Measurements from ENCODE around the gene CIB4.

CIB4 gene

GRCh38 chr2:26630669-26631360, 10.4 kb downstream of the CIB4 start:
- H3K4ac ChIP-seq (ENCODE audit: low read length): no peak overlapping the region
- peaks cover 0 to 18% (median 0%) of the 10 kb centered on the region in 3 experiments for H3K27me3 ChIP-seq (ENCODE audit: control insufficient read depth in 3 of 3, insufficient read depth in 3 of 3, low read depth in 1 of 3, low read length in 3 of 3)
- H3K14ac ChIP-seq (ENCODE audit: low read length): no peak overlapping the region
- H3K9me3 ChIP-seq (replicated peaks in 1 of 2; ENCODE audit: control insufficient read depth in 2 of 2, insufficient read depth in 1 of 2, low read depth in 1 of 2, low read length in 2 of 2): no peaks in the 10 kb centered on the region
- H3K18ac ChIP-seq (ENCODE audit: low read length): no peak overlapping the region
- H3K27ac ChIP-seq (replicated peaks; ENCODE audit: low read length): no peak overlapping the region
- no peak overlapping the region for H3K23ac ChIP-seq (ENCODE audit: low read depth, low read length, poor library complexity)
- H3K4me2 ChIP-seq (ENCODE audit: insufficient read depth, low read length, poor library complexity, severe bottlenecking): no peak overlapping the region
- H2AK5ac ChIP-seq (ENCODE audit: low read depth, low read length): no peak overlapping the region
- no peaks in the 10 kb centered on the region for H3K79me1 ChIP-seq (ENCODE audit: low read depth, low read length)
- H4K8ac ChIP-seq (ENCODE audit: low read depth, low read length): no peak overlapping the region
- no peak overlapping the region for H2BK120ac ChIP-seq (ENCODE audit: low read depth, low read length)
- H3K4me1 ChIP-seq (ENCODE audit: control insufficient read depth in 2 of 2, insufficient read depth in 1 of 2, low read depth in 1 of 2, low read length in 2 of 2): peaks cover 9 to 11% of the 10 kb centered on the region in 2 donors
- no peak overlapping the region for H2AFZ ChIP-seq (ENCODE audit: low read length)
- H3K9ac ChIP-seq (ENCODE audit: low read depth, low read length, poor library complexity): no peak overlapping the region
- H3K36me3 ChIP-seq (replicated peaks in 1 of 2; ENCODE audit: control insufficient read depth in 2 of 2, insufficient read depth in 2 of 2, low read length in 2 of 2): no peaks in the 10 kb centered on the region
- no peak overlapping the region for H3K4me3 ChIP-seq (ENCODE audit: low read length in 2 of 2)
- no peak for DNase-seq (ENCODE audit: low spot score)
- no peak overlapping the region for H2BK12ac ChIP-seq (ENCODE audit: low read length)
- H4K91ac ChIP-seq (ENCODE audit: low read depth, low read length, poor library complexity): no peak overlapping the region
- no peak overlapping the region for H2BK15ac ChIP-seq (ENCODE audit: low read length)
- no CpG with 5 or more reads among the region's 10 CpGs for WGBS, 2 donors (ENCODE audit: extremely low coverage in 2 of 2, insufficient read length in 2 of 2, insufficient replicate concordance in 1 of 2)
- H2BK5ac ChIP-seq (ENCODE audit: low read length): no peak overlapping the region

DNA sequence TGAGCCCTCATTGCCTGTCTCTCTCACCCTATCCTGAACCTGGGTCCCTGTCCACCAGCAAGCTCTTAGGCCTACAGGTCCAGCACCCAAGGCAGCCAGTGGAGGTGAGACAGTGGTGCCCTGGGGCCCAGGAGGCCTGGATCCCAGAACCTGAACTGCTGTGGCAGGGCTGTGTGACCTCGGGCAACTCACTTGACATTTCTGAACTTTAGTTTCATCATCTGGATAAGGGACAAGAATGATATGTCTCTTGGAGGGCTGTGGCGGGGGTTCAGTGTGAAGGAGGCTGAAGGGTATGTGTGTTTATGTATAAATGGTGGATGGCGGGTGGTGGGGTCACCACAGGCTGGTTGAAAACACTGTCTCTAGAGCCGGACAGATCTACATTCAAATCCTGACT, 10.9 kb downstream of the CIB4 start:
- Histone ChIP-seq H3K9me3 (replicated peaks in 1 of 2; ENCODE audit: control insufficient read depth in 2 of 2, insufficient read depth in 1 of 2, low read depth in 1 of 2, low read length in 2 of 2) (no peaks in the 10 kb centered on the region), H3K4ac (ENCODE audit: low read length) (no peak overlapping the region), H3K36me3 (replicated peaks in 1 of 2; ENCODE audit: control insufficient read depth in 2 of 2, insufficient read depth in 2 of 2, low read length in 2 of 2) (no peaks in the 10 kb centered on the region), H3K4me3 (ENCODE audit: low read length in 2 of 2) (no peak overlapping the region), H2BK5ac (ENCODE audit: low read length) (no peak overlapping the region), H3K9ac (ENCODE audit: low read depth, low read length, poor library complexity) (peak overlapping the region; percentile 34), H2AFZ (ENCODE audit: low read length) (no peak overlapping the region), H3K4me1 (ENCODE audit: control insufficient read depth in 2 of 2, insufficient read depth in 1 of 2, low read depth in 1 of 2, low read length in 2 of 2) (peaks cover 9 to 11% of the 10 kb centered on the region in 2 donors), H4K8ac (ENCODE audit: low read depth, low read length) (no peak overlapping the region), H2BK12ac (ENCODE audit: low read length) (no peak overlapping the region), H2AK5ac (ENCODE audit: low read depth, low read length) (peak overlapping the region; percentile 1), H3K18ac (ENCODE audit: low read length) (peak overlapping the region; percentile 2), H4K91ac (ENCODE audit: low read depth, low read length, poor library complexity) (no peak overlapping the region), H3K27ac (replicated peaks; ENCODE audit: low read length) (no peak overlapping the region), H2BK15ac (ENCODE audit: low read length) (no peak overlapping the region), H3K23ac (ENCODE audit: low read depth, low read length, poor library complexity) (no peak overlapping the region), H3K4me2 (ENCODE audit: insufficient read depth, low read length, poor library complexity, severe bottlenecking) (no peak overlapping the region), H3K14ac (ENCODE audit: low read length) (no peak overlapping the region), H2BK120ac (ENCODE audit: low read depth, low read length) (no peak overlapping the region), H3K79me1 (ENCODE audit: low read depth, low read length) (no peaks in the 10 kb centered on the region), H3K27me3 (ENCODE audit: control insufficient read depth in 3 of 3, insufficient read depth in 3 of 3, low read depth in 1 of 3, low read length in 3 of 3) (peaks cover 0 to 12% (median 0%) of the 10 kb centered on the region in 3 experiments)
- DNase-seq (ENCODE audit: low spot score): no peak
- WGBS, 2 donors (ENCODE audit: extremely low coverage in 2 of 2, insufficient read length in 2 of 2, insufficient replicate concordance in 1 of 2): no CpG with 5 or more reads among the region's 4 CpGs

- no peak overlapping the region for H3K9ac ChIP-seq (ENCODE audit: low read depth, low read length, poor library complexity)
- H3K4me1 ChIP-seq (ENCODE audit: control insufficient read depth in 2 of 2, insufficient read depth in 1 of 2, low read depth in 1 of 2, low read length in 2 of 2): peaks cover 9 to 11% of the 10 kb centered on the region in 2 donors
- H3K27me3 ChIP-seq (ENCODE audit: control insufficient read depth in 3 of 3, insufficient read depth in 3 of 3, low read depth in 1 of 3, low read length in 3 of 3): peaks cover 0 to 9% (median 0%) of the 10 kb centered on the region in 3 experiments
- H3K18ac ChIP-seq (ENCODE audit: low read length): peak overlapping the region; percentile 49
- DNase-seq (ENCODE audit: low spot score): no peak
- no peak overlapping the region for H2BK5ac ChIP-seq (ENCODE audit: low read length)
- WGBS, 2 donors (ENCODE audit: extremely low coverage in 2 of 2, insufficient read length in 2 of 2, insufficient replicate concordance in 1 of 2): no CpG with 5 or more reads among the region's 10 CpGs
- H3K4ac ChIP-seq (ENCODE audit: low read length): no peak overlapping the region
- no peaks in the 10 kb centered on the region for H3K79me1 ChIP-seq (ENCODE audit: low read depth, low read length)
- H3K4me3 ChIP-seq (ENCODE audit: low read length in 2 of 2): no peak overlapping the region
- H3K14ac ChIP-seq (ENCODE audit: low read length): no peak overlapping the region
- no peak overlapping the region for H3K4me2 ChIP-seq (ENCODE audit: insufficient read depth, low read length, poor library complexity, severe bottlenecking)
- H3K9me3 ChIP-seq (replicated peaks in 1 of 2; ENCODE audit: control insufficient read depth in 2 of 2, insufficient read depth in 1 of 2, low read depth in 1 of 2, low read length in 2 of 2): no peaks in the 10 kb centered on the region
- H2BK120ac ChIP-seq (ENCODE audit: low read depth, low read length): no peak overlapping the region
- H2AK5ac ChIP-seq (ENCODE audit: low read depth, low read length): peak overlapping the region; percentile 1
- H3K27ac ChIP-seq (replicated peaks; ENCODE audit: low read length): no peak overlapping the region
- no peak overlapping the region for H4K91ac ChIP-seq (ENCODE audit: low read depth, low read length, poor library complexity)
- no peaks in the 10 kb centered on the region for H3K36me3 ChIP-seq (replicated peaks in 1 of 2; ENCODE audit: control insufficient read depth in 2 of 2, insufficient read depth in 2 of 2, low read length in 2 of 2)
- no peak overlapping the region for H3K23ac ChIP-seq (ENCODE audit: low read depth, low read length, poor library complexity)
- no peak overlapping the region for H2AFZ ChIP-seq (ENCODE audit: low read length)
- H2BK12ac ChIP-seq (ENCODE audit: low read length): no peak overlapping the region
- H4K8ac ChIP-seq (ENCODE audit: low read depth, low read length): peak overlapping the region; percentile 83
- peak overlapping the region; percentile 32 for H2BK15ac ChIP-seq (ENCODE audit: low read length)
These were observed 11.4 kb downstream of the CIB4 start for GRCh38 chr2:26629751-26630150.

DNA sequence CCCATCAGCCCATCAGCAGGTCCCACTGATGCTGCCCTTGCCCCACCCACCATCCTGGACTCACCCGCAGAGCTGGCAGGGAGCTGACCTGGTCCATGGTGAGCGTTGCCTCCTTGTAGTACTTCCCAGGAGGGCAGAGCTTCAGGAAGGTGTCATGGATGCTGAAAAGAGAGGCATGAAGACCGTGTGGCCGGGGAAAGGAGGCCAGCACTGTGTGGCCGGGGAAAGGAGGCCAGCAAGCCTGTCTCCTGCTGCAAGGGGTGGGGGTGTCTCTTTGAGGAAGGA, 11.9 kb downstream of the CIB4 start:
- peaks cover 0 to 6% (median 0%) of the 10 kb centered on the region in 3 experiments for H3K27me3 ChIP-seq (ENCODE audit: control insufficient read depth in 3 of 3, insufficient read depth in 3 of 3, low read depth in 1 of 3, low read length in 3 of 3)
- H3K18ac ChIP-seq (ENCODE audit: low read length): peak overlapping the region; percentile 70
- no peak for DNase-seq (ENCODE audit: low spot score)
- no peaks in the 10 kb centered on the region for H3K9me3 ChIP-seq (replicated peaks in 1 of 2; ENCODE audit: control insufficient read depth in 2 of 2, insufficient read depth in 1 of 2, low read depth in 1 of 2, low read length in 2 of 2)
- H3K23ac ChIP-seq (ENCODE audit: low read depth, low read length, poor library complexity): peak overlapping the region; percentile 40
- no peak overlapping the region for H4K8ac ChIP-seq (ENCODE audit: low read depth, low read length)
- H3K4me2 ChIP-seq (ENCODE audit: insufficient read depth, low read length, poor library complexity, severe bottlenecking): no peak overlapping the region
- peak overlapping the region; percentile 33 for H2BK12ac ChIP-seq (ENCODE audit: low read length)
- no peak overlapping the region for H3K4me3 ChIP-seq (ENCODE audit: low read length in 2 of 2)
- H3K27ac ChIP-seq (replicated peaks; ENCODE audit: low read length): no peak overlapping the region
- no peaks in the 10 kb centered on the region for H3K36me3 ChIP-seq (replicated peaks in 1 of 2; ENCODE audit: control insufficient read depth in 2 of 2, insufficient read depth in 2 of 2, low read length in 2 of 2)
- no CpG with 5 or more reads among the region's 5 CpGs for WGBS, 2 donors (ENCODE audit: extremely low coverage in 2 of 2, insufficient read length in 2 of 2, insufficient replicate concordance in 1 of 2)
- no peak overlapping the region for H3K9ac ChIP-seq (ENCODE audit: low read depth, low read length, poor library complexity)
- H2BK15ac ChIP-seq (ENCODE audit: low read length): peak overlapping the region; percentile 96
- H2BK120ac ChIP-seq (ENCODE audit: low read depth, low read length): peak overlapping the region; percentile 88
- H3K4ac ChIP-seq (ENCODE audit: low read length): no peak overlapping the region
- H3K79me1 ChIP-seq (ENCODE audit: low read depth, low read length): no peaks in the 10 kb centered on the region
- peaks cover 9 to 11% of the 10 kb centered on the region in 2 donors for H3K4me1 ChIP-seq (ENCODE audit: control insufficient read depth in 2 of 2, insufficient read depth in 1 of 2, low read depth in 1 of 2, low read length in 2 of 2)
- H3K14ac ChIP-seq (ENCODE audit: low read length): no peak overlapping the region
- H2BK5ac ChIP-seq (ENCODE audit: low read length): peak overlapping the region; percentile 67
- H4K91ac ChIP-seq (ENCODE audit: low read depth, low read length, poor library complexity): peak overlapping the region; percentile 81
- H2AK5ac ChIP-seq (ENCODE audit: low read depth, low read length): peak overlapping the region; percentile 16
- no peak overlapping the region for H2AFZ ChIP-seq (ENCODE audit: low read length)

All from neuronal stem cell (in vitro differentiated cells).